ENCODE data around the gene LRRC43. TPM values are rescaled to one million over a fixed set of nuclear protein-coding genes. Genes with fewer than 3 reads are reported as not detected.

The LRRC43 gene
- total RNA-seq, 4 donors from 2014 or later, result 2.7 to 11.4 (median 5.3) TPM

- no peaks in the 10 kb centered on the region for H3K27me3 ChIP-seq
These were observed 45.2 kb upstream of the LRRC43 start for GRCh38 chr12:122137681-122138080.

GRCh38 chr12:122138181-122138580, 44.7 kb upstream of the LRRC43 start:
- 75 to 78% methylated on average over 6 to 8 of the region's 11 CpGs for WGBS, 2 donors
- no peak overlapping the region for H3K4me3 ChIP-seq (replicated peaks in 1 of 3)
- peak overlapping the region; percentile 9 to 27 (median 15) for H3K27ac ChIP-seq
- intact Hi-C loops (cut with DNase I), result no loop called here
- no peaks in the 10 kb centered on the region for H3K9me3 ChIP-seq
- DNase-seq, result peak; percentile 62
- H3K36me3 ChIP-seq, result peaks cover 51 to 55% of the 10 kb centered on the region in 2 donors
- H3K4me1 ChIP-seq, result peaks cover 14 to 19% of the 10 kb centered on the region in 2 donors
- H3K27me3 ChIP-seq, result no peaks in the 10 kb centered on the region
- peak in 1 of 2 donors; percentile 5 for TF ChIP-seq POLR2A (IDR thresholded peaks at IDR 0.05)
- TF ChIP-seq CTCF (IDR thresholded peaks at IDR 0.05), result no peak

More at GRCh38 chr12:122137681-122138080, 45.2 kb upstream of the LRRC43 start:
- DNase-seq, result peak; percentile 39 to 50
- TF ChIP-seq POLR2A (IDR thresholded peaks at IDR 0.05), result no peak
- H3K4me3 ChIP-seq (replicated peaks in 1 of 3), result no peak overlapping the region
- H3K9me3 ChIP-seq, result no peaks in the 10 kb centered on the region
- peak overlapping the region in 2 of 3 donors; percentile 2 to 9 for H3K27ac ChIP-seq
- WGBS, 2 donors, result 36 to 53% methylated on average over 7 to 11 of the region's 11 CpGs
- peaks cover 51 to 55% of the 10 kb centered on the region in 2 donors for H3K36me3 ChIP-seq
- intact Hi-C loops (cut with DNase I), result no loop called here
- H3K4me1 ChIP-seq, result peaks cover 14 to 19% of the 10 kb centered on the region in 2 donors

GRCh38 chr12:122138616-122139015, 44.3 kb upstream of the LRRC43 start:
- 45 to 52% methylated on average over 11 of the region's 11 CpGs for WGBS, 2 donors
- H3K4me3 ChIP-seq (replicated peaks in 1 of 3), result no peak overlapping the region
- no peaks in the 10 kb centered on the region for H3K9me3 ChIP-seq
- intact Hi-C loops (cut with DNase I), result no loop called here
- no peaks in the 10 kb centered on the region for H3K27me3 ChIP-seq
- DNase-seq, result peak; percentile 30 to 57
- H3K4me1 ChIP-seq, result peaks cover 14 to 19% of the 10 kb centered on the region in 2 donors
- TF ChIP-seq CTCF (IDR thresholded peaks at IDR 0.05) (no peak), POLR2A (IDR thresholded peaks at IDR 0.05) (no peak)
- peaks cover 50% of the 10 kb centered on the region in 2 donors for H3K36me3 ChIP-seq
- peak overlapping the region; percentile 9 to 27 (median 15) for H3K27ac ChIP-seq

- Histone ChIP-seq H3K9me3 (no peaks in the 10 kb centered on the region), H3K4me1 (peaks cover 14 to 19% of the 10 kb centered on the region in 2 donors), H3K36me3 (peaks cover 44 to 46% of the 10 kb centered on the region in 2 donors), H3K27ac (peak overlapping the region in 1 of 3 donors; percentile 15), H3K4me3 (replicated peaks in 1 of 3) (no peak overlapping the region), H3K27me3 (no peaks in the 10 kb centered on the region)
- TF ChIP-seq POLR2A (IDR thresholded peaks at IDR 0.05) (peak in 1 of 2 donors; percentile 13), CTCF (IDR thresholded peaks at IDR 0.05) (peak in 2 of 6 experiments; percentile 16 to 38)
- WGBS, 2 donors, result 29 to 62% methylated on average over 6 to 15 of the region's 15 CpGs
- intact Hi-C loops (cut with DNase I), result no loop called here
- peak; percentile 91 to 92 for DNase-seq
These were observed 43.7 kb upstream of the LRRC43 start for GRCh38 chr12:122139266-122139665.

- WGBS, 2 donors, result 93 to 99% methylated on average over 8 of the region's 8 CpGs
- intact Hi-C loops (cut with DNase I), result no loop called here
- H3K4me3 ChIP-seq (replicated peaks in 1 of 3), result no peak overlapping the region
- no peak overlapping the region for H3K27ac ChIP-seq
- H3K9me3 ChIP-seq, result no peaks in the 10 kb centered on the region
- peaks cover 40 to 42% of the 10 kb centered on the region in 2 donors for H3K36me3 ChIP-seq
- no peak for TF ChIP-seq POLR2A (IDR thresholded peaks at IDR 0.05)
- TF ChIP-seq CTCF (IDR thresholded peaks at IDR 0.05), result no peak
- H3K27me3 ChIP-seq, result no peaks in the 10 kb centered on the region
- H3K4me1 ChIP-seq, result peaks cover 14 to 19% of the 10 kb centered on the region in 2 donors
- DNase-seq, result no peak
These were observed 43.0 kb upstream of the LRRC43 start for GRCh38 chr12:122139941-122140340.
